HL-60 (cell line): ENCODE data around the gene SULT6B1.

Source experiments
- DNase-seq, 2 experiments: peaks; one replicate each; pipeline ENCODE4 v3.0.0-alpha.2; 2010 to 2020; ENCODE audit warnings: low read depth in 1 of 2, low spot score in 1 of 2
- H3K27ac ChIP-seq: fragments of 250-450 bp; sonication (Bioruptor Pico); replicated peaks from 2 replicates; pipeline ENCODE4 v1.5.1; 2020; ENCODE audit warnings: mild to moderate bottlenecking, moderate library complexity
- H3K27me3 ChIP-seq: fragments of 250-450 bp; sonication (Bioruptor Pico); 2 replicates; pipeline ENCODE4 v1.5.1; 2021; ENCODE audit warnings: mild to moderate bottlenecking, moderate library complexity; ENCODE audit not compliant: insufficient read depth, poor library complexity, severe bottlenecking
- H3K4me3 ChIP-seq: replicated peaks from 2 replicates; pipeline ENCODE4 v1.5.1; 2011; ENCODE audit warnings: mild to moderate bottlenecking, control low read depth, low read length; ENCODE audit not compliant: insufficient read depth
- GABPA ChIP-seq: IDR thresholded peaks from 2 replicates; pipeline ENCODE4 v1.6.1; 2012; ENCODE audit warnings: low read depth
- POLR2AphosphoS5 ChIP-seq: IDR thresholded peaks from 2 replicates; pipeline ENCODE4 v1.6.1; 2012; ENCODE audit warnings: low read depth
- SPI1 ChIP-seq: IDR thresholded peaks from 2 replicates; pipeline ENCODE4 v1.6.1; 2012; ENCODE audit warnings: low read depth, mild to moderate bottlenecking, borderline replicate concordance
- TF ChIP-seq, protein P1 (sequence below): IDR thresholded peaks from 2 replicates; pipeline ENCODE4 v1.6.1; 2012; ENCODE audit warnings: low read depth; ENCODE audit not compliant: insufficient replicate concordance
- TF ChIP-seq, protein P2 (sequence below): IDR thresholded peaks from one replicate; pipeline ENCODE4 v1.5.1; 2011; ENCODE audit warnings: low read length, control low read depth, inconsistent platforms; ENCODE audit not compliant: insufficient read depth

SULT6B1 gene

DNA sequence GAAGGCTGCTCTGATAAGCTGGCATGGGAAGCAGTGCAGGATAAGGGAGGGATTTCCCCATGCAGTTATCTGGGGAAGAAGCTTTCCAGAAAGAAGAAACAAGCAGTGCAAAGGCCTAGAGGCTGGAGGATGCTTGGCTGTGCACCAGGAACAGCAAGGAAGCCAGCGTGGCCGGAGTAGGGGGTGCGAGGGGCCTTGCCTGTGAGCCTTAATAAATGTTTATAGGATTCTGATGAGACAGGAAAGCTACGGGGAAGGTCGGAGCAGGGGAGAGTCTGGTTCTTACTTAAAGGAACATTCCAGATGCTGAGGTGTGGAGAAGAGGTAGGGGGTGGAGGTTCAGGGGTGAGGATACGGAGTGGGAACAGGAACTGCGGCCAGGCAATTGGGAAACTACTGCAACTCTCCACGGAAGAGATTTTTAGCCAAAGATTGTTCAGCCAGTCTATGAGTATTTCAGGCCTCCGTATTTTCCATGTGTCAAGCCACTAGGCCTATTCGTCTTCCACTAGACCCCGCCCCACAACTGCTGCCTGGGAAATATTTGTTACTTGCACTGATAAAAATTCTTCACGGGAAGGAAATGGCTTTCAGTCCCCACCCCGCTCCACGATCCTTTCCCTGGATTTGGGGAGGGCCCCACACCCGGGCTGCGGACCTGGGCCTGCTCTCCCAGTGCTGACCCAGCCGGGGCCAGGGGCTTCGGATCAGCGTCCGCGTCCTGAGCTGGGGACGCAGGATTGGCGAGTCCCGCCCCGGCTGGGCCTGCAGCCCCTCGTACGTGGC, 32.2 kb downstream of the SULT6B1 start:
- peak; percentile 10 to 46 for DNase-seq
- Histone ChIP-seq H3K27ac (peak overlapping the region; percentile 79), H3K27me3 (no peaks in the 10 kb centered on the region), H3K4me3 (peak overlapping the region; percentile 65)
- no peak for TF ChIP-seq SPI1
- TF ChIP-seq, protein P1, sequence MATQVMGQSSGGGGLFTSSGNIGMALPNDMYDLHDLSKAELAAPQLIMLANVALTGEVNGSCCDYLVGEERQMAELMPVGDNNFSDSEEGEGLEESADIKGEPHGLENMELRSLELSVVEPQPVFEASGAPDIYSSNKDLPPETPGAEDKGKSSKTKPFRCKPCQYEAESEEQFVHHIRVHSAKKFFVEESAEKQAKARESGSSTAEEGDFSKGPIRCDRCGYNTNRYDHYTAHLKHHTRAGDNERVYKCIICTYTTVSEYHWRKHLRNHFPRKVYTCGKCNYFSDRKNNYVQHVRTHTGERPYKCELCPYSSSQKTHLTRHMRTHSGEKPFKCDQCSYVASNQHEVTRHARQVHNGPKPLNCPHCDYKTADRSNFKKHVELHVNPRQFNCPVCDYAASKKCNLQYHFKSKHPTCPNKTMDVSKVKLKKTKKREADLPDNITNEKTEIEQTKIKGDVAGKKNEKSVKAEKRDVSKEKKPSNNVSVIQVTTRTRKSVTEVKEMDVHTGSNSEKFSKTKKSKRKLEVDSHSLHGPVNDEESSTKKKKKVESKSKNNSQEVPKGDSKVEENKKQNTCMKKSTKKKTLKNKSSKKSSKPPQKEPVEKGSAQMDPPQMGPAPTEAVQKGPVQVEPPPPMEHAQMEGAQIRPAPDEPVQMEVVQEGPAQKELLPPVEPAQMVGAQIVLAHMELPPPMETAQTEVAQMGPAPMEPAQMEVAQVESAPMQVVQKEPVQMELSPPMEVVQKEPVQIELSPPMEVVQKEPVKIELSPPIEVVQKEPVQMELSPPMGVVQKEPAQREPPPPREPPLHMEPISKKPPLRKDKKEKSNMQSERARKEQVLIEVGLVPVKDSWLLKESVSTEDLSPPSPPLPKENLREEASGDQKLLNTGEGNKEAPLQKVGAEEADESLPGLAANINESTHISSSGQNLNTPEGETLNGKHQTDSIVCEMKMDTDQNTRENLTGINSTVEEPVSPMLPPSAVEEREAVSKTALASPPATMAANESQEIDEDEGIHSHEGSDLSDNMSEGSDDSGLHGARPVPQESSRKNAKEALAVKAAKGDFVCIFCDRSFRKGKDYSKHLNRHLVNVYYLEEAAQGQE, result no peak
- TF ChIP-seq, protein P2, sequence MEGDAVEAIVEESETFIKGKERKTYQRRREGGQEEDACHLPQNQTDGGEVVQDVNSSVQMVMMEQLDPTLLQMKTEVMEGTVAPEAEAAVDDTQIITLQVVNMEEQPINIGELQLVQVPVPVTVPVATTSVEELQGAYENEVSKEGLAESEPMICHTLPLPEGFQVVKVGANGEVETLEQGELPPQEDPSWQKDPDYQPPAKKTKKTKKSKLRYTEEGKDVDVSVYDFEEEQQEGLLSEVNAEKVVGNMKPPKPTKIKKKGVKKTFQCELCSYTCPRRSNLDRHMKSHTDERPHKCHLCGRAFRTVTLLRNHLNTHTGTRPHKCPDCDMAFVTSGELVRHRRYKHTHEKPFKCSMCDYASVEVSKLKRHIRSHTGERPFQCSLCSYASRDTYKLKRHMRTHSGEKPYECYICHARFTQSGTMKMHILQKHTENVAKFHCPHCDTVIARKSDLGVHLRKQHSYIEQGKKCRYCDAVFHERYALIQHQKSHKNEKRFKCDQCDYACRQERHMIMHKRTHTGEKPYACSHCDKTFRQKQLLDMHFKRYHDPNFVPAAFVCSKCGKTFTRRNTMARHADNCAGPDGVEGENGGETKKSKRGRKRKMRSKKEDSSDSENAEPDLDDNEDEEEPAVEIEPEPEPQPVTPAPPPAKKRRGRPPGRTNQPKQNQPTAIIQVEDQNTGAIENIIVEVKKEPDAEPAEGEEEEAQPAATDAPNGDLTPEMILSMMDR, result no peak
- TF ChIP-seq GABPA, result no peak
- no peak for TF ChIP-seq POLR2AphosphoS5

- TF ChIP-seq GABPA (no peak), POLR2AphosphoS5 (no peak)
- TF ChIP-seq, protein P1, result peak; percentile 19
- TF ChIP-seq, protein P2, result no peak
- Histone ChIP-seq H3K27me3 (no peaks in the 10 kb centered on the region), H3K27ac (no peak overlapping the region), H3K4me3 (no peak overlapping the region)
- no peak for DNase-seq
Measured at GRCh38 chr2:37154785-37155184, 33.7 kb downstream of the SULT6B1 start.

GRCh38 chr2:37153224-37153623, 35.2 kb downstream of the SULT6B1 start:
- H3K27ac ChIP-seq, result no peak overlapping the region
- TF ChIP-seq SPI1, result no peak
- no peak for TF ChIP-seq POLR2AphosphoS5
- no peak for TF ChIP-seq GABPA
- TF ChIP-seq, protein P1, result no peak
- TF ChIP-seq, protein P2, result no peak
- no peaks in the 10 kb centered on the region for H3K27me3 ChIP-seq
- no peak overlapping the region for H3K4me3 ChIP-seq
- DNase-seq, result no peak
